PC-9 (cell line): Measurements from ENCODE around the gene VAC14. TPM values are rescaled to one million over a fixed set of nuclear protein-coding genes. Genes with fewer than 3 reads are reported as not detected.
A peak's percentile ranks its signal among the peaks of the same experiment; 100 is the strongest.

Experiments used
- BruUV-seq: library from RNA; stranded (reverse); fragments of 400-500 nt; replicated peaks from 2 replicates; lab custom pipeline; 2021; lab: Mats Ljungman, UMichigan
- CTCF ChIA-PET: fragments of 300-600 bp; sonication (Branson Sonifier 250); formaldehyde crosslinking; loops from one replicate; lab custom pipeline; 2022; ENCODE audit warnings: antibody characterized with exemption; lab: Charles Lee
- POLR2A ChIA-PET: fragments of 300-600 bp; sonication (Branson Sonifier 250); formaldehyde crosslinking; loops from one replicate; lab custom pipeline; 2022; ENCODE audit warnings: antibody characterized with exemption; ENCODE audit not compliant: unreplicated experiment; lab: Charles Lee
- DNase-seq, 2 experiments: peaks; one replicate each; pipeline versions ENCODE4 v3.0.0 to v3.0.0-alpha.2; 2015 to 2022; ENCODE audit warnings: mixed read lengths in 1 of 2
- H2AFZ ChIP-seq: fragments of 200-600 bp; sonication (generic); 2 replicates; pipeline ENCODE4 v1.8.1; 2017; ENCODE audit warnings: antibody characterized with exemption
- H3F3A ChIP-seq: fragments of 200-600 bp; sonication (generic); 2 replicates; pipeline ENCODE4 v1.8.1; 2017; ENCODE audit warnings: antibody characterized with exemption, mild to moderate bottlenecking, low read depth; ENCODE audit not compliant: insufficient read depth
- H3K27ac ChIP-seq: fragments of 200-600 bp; sonication (generic); 2 replicates; pipeline ENCODE4 v1.6.1; 2016; ENCODE audit warnings: mixed run types
- H3K27me3 ChIP-seq: fragments of 200-600 bp; sonication (generic); 2 replicates; pipeline ENCODE4 v1.6.1; 2016; ENCODE audit warnings: low read depth, mixed run types; ENCODE audit not compliant: insufficient read depth
- H3K36me3 ChIP-seq: fragments of 200-600 bp; sonication (generic); 2 replicates; pipeline ENCODE4 v1.6.1; 2016; ENCODE audit warnings: low read depth, mixed run types
- H3K4me1 ChIP-seq: fragments of 200-600 bp; sonication (generic); replicated peaks from 2 replicates; pipeline ENCODE4 v1.6.1; 2016; ENCODE audit warnings: mixed run types; ENCODE audit not compliant: insufficient read depth
- H3K4me2 ChIP-seq: fragments of 200-600 bp; sonication (generic); 2 replicates; pipeline ENCODE4 v1.6.1; 2017; ENCODE audit warnings: mixed run types
- H3K4me3 ChIP-seq: fragments of 200-600 bp; sonication (generic); 2 replicates; pipeline ENCODE4 v1.6.1; 2016; ENCODE audit warnings: mixed run types
- H3K79me2 ChIP-seq: fragments of 200-600 bp; sonication (generic); 2 replicates; pipeline ENCODE4 v1.6.1; 2017; ENCODE audit warnings: low read depth, mixed run types
- H3K9me2 ChIP-seq: fragments of 200-600 bp; sonication (generic); 2 replicates; pipeline ENCODE4 v1.8.1; 2017; ENCODE audit warnings: mild to moderate bottlenecking; ENCODE audit not compliant: insufficient read depth
- H3K9me3 ChIP-seq: fragments of 200-600 bp; sonication (generic); 2 replicates; pipeline ENCODE4 v1.8.1; 2016; ENCODE audit warnings: low read depth; ENCODE audit not compliant: insufficient read depth
- H4K20me1 ChIP-seq: fragments of 200-600 bp; sonication (generic); 2 replicates; pipeline ENCODE4 v1.8.1; 2017; ENCODE audit not compliant: insufficient read depth
- EZH2 ChIP-seq: fragments of 200-600 bp; sonication (generic); IDR thresholded peaks from 2 replicates; pipeline ENCODE4 v1.8.0; 2017; ENCODE audit warnings: antibody characterized with exemption, low read depth
- intact Hi-C: fragments of 100-400 bp; cut with micrococcal nuclease; formaldehyde crosslinking; loops from one replicate; pipeline ENCODE4 v1.10.0; 2022; ENCODE audit not compliant: unreplicated experiment
- total RNA-seq: library from RNA; stranded (reverse); gene quantifications from 2 replicates; pipeline ENCODE4 v1.2.3, GENCODE V29; 2021
- TF ChIP-seq, protein P1 (sequence below): fragments of 200-600 bp; sonication (generic); conservative IDR thresholded peaks from 2 replicates; pipeline ENCODE4 v1.6.1; 2017; ENCODE audit warnings: mixed run types, antibody characterized with exemption, mild to moderate bottlenecking, moderate library complexity

VAC14 gene
- total RNA-seq, 1 experiment from 2014 or later, result 46.8 TPM

DNA sequence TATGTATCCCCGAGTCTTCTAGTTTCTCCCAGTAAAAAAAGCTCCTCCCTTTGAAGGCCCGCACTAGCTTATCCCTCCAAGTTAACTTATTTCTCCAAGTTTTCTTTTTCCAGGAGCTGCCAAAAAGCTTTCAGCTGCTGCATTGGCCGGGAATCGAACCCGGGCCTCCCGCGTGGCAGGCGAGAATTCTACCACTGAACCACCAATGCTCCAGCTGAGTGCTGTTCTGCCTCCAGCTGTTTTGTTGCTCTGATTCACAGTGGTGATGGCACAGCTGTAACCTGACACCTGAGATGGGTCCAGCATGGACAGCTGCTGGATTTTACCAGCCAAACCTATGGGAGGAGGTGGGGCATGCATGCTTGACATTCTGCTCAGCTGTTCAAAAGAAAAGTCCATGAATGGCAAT, 22.1 kb downstream of the VAC14 start:
- Histone ChIP-seq H3K9me2 (no peaks in the 10 kb centered on the region), H3K27me3 (no peaks in the 10 kb centered on the region), H3K4me3 (no peak overlapping the region), H3K4me1 (no peaks in the 10 kb centered on the region), H3K79me2 (no peaks in the 10 kb centered on the region), H3K9me3 (0 out of 2 replicates have a peak, but pooled peaks cover 3% of the 10 kb centered on the region), H4K20me1 (no peaks in the 10 kb centered on the region), H3K4me2 (no peak overlapping the region), H3K27ac (no peak overlapping the region), H3K36me3 (peaks cover 33% of the 10 kb centered on the region), H3F3A (peaks cover 17% of the 10 kb centered on the region), H2AFZ (no peak overlapping the region)
- BruUV-seq, result no TSS peak
- ChIA-PET CTCF (no interaction called here), POLR2A (interaction anchor here (0.7 kb wide), 1 partner anchor 812 kb away, joined by 3 read pairs; no protein-coding TSS in a partner anchor)
- intact Hi-C loops, result loop anchor here (10.0 kb wide), 1 partner anchor 214 kb away; no protein-coding TSS in a partner anchor
- TF ChIP-seq, protein P1, sequence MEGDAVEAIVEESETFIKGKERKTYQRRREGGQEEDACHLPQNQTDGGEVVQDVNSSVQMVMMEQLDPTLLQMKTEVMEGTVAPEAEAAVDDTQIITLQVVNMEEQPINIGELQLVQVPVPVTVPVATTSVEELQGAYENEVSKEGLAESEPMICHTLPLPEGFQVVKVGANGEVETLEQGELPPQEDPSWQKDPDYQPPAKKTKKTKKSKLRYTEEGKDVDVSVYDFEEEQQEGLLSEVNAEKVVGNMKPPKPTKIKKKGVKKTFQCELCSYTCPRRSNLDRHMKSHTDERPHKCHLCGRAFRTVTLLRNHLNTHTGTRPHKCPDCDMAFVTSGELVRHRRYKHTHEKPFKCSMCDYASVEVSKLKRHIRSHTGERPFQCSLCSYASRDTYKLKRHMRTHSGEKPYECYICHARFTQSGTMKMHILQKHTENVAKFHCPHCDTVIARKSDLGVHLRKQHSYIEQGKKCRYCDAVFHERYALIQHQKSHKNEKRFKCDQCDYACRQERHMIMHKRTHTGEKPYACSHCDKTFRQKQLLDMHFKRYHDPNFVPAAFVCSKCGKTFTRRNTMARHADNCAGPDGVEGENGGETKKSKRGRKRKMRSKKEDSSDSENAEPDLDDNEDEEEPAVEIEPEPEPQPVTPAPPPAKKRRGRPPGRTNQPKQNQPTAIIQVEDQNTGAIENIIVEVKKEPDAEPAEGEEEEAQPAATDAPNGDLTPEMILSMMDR, result no peak
- no peak for TF ChIP-seq EZH2
- DNase-seq, result peak; percentile 35 to 45

DNA sequence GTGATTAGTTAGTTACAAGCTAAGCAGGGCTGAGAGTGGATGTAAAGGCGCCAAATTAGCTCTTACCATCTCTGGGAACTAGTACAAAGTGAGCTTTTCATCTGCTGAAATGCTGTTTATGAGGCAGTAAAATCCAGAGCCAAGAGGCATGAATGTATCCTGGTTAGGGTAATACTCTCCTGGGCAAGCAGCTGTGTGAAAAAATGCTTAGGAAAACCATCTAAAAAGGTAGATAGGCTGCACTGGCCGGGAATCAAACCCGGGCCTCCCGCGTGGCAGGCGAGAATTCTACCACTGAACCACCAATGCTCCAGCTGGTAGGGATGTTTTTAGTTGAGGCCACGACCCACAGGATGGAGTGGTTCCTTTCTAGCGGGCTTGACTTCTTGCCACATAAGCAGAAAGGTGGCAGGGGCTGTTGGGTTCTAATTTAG, 23.0 kb downstream of the VAC14 start:
- intact Hi-C loops, result loop anchor here (10.0 kb wide), 1 partner anchor 213 kb away; no protein-coding TSS in a partner anchor

DNA sequence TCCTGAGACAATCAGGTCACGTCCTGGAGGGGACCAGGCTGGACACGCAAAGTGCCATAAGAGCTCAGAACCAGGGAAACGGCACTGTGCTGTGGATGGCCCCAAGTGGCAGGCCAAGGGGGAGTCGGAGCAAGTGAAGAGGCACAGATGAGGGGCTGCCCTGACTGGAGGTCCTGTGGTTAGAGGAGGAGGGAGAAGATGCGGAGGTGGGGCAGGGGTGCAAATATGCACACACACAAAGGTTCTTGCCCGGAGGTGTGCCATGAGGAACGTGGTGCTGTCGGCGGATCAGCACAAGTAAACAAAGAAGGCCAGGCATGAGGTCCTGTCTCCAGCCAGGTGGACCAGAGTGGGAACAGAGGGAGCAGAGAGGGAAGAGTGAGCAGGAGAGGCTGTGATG, 23.5 kb downstream of the VAC14 start:
- peaks cover 28% of the 10 kb centered on the region for H3K36me3 ChIP-seq
- no peaks in the 10 kb centered on the region for H3K79me2 ChIP-seq
- DNase-seq, result no peak
- H3K4me2 ChIP-seq, result no peak overlapping the region
- ChIA-PET POLR2A (interaction anchor here (0.6 kb wide), 1 partner anchor 32 kb away, joined by 4 read pairs; no protein-coding TSS in a partner anchor), CTCF (no interaction called here)
- H3K27me3 ChIP-seq, result no peaks in the 10 kb centered on the region
- H3K27ac ChIP-seq, result no peak overlapping the region
- H3F3A ChIP-seq, result peaks cover 26% of the 10 kb centered on the region
- H3K9me2 ChIP-seq, result no peaks in the 10 kb centered on the region
- H4K20me1 ChIP-seq, result no peaks in the 10 kb centered on the region
- no TSS peak for BruUV-seq
- intact Hi-C loops, result loop anchor here (10.0 kb wide), 1 partner anchor 213 kb away; no protein-coding TSS in a partner anchor
- H2AFZ ChIP-seq, result no peak overlapping the region
- 0 out of 2 replicates have a peak, but pooled peaks cover 3% of the 10 kb centered on the region for H3K9me3 ChIP-seq
- H3K4me3 ChIP-seq, result no peak overlapping the region
- H3K4me1 ChIP-seq, result 0 out of 2 replicates have a peak, but pooled peaks cover 5% of the 10 kb centered on the region
- TF ChIP-seq, protein P1, result no peak
- no peak for TF ChIP-seq EZH2

More for the DNA sequence above, 23.0 kb downstream of the VAC14 start:
- Histone ChIP-seq H3K27me3 (no peaks in the 10 kb centered on the region), H3K4me3 (no peak overlapping the region), H3K27ac (no peak overlapping the region), H3K4me1 (no peaks in the 10 kb centered on the region), H3K4me2 (no peak overlapping the region), H4K20me1 (no peaks in the 10 kb centered on the region), H3K36me3 (peaks cover 31% of the 10 kb centered on the region), H3F3A (peaks cover 22% of the 10 kb centered on the region), H3K9me2 (no peaks in the 10 kb centered on the region), H3K79me2 (no peaks in the 10 kb centered on the region), H2AFZ (no peak overlapping the region), H3K9me3 (0 out of 2 replicates have a peak, but pooled peaks cover 3% of the 10 kb centered on the region)
- POLR2A ChIA-PET, result no interaction called here
- CTCF ChIA-PET, result no interaction called here
- DNase-seq, result no peak
- TF ChIP-seq EZH2, result no peak
- TF ChIP-seq, protein P1, result no peak
- BruUV-seq, result no TSS peak
